Tibial nerve (tissue), 4 donors: ENCODE measurements around the gene CRIP3.

Source experiments
- CTCF ChIP-seq, 5 experiments: fragments of 200-600 bp in 3 of 5; fragments of 450-650 bp in 2 of 5; sonication (generic) in 3 of 5; IDR thresholded peaks; one replicate each; pipeline ENCODE4 v1.5.1; 2016 to 2019; ENCODE audit warnings: antibody characterized with exemption in 5 of 5, mild to moderate bottlenecking in 3 of 5, moderate library complexity in 2 of 5
- EP300 ChIP-seq, 2 donors: sonication (generic); formaldehyde crosslinking; IDR thresholded peaks; one replicate each; pipeline ENCODE4 v1.6.1; 2017; ENCODE audit warnings: antibody characterized with exemption in 2 of 2, mild to moderate bottlenecking in 1 of 2
- POLR2A ChIP-seq, 2 donors: fragments of 450-650 bp; IDR thresholded peaks; one replicate each; pipeline ENCODE4 v1.6.1; 2017; ENCODE audit warnings: antibody characterized with exemption in 2 of 2, mild to moderate bottlenecking in 2 of 2, moderate library complexity in 2 of 2

GRCh38 chr6:43331891-43332290 lies 23.3 kb upstream of the CRIP3 start:
- TF ChIP-seq CTCF (IDR thresholded peaks at IDR 0.05) (no peak), POLR2A (IDR thresholded peaks at IDR 0.05) (no peak), EP300 (IDR thresholded peaks at IDR 0.05) (no peak)
